Panc1 (cell line): ENCODE data around the gene DYNLL1. TPM values are rescaled to one million over a fixed set of nuclear protein-coding genes. Genes with fewer than 3 reads are reported as not detected.

Experiments
- ATAC-seq: fragments of 200-7000 bp; cut with Tn5 transposase; 2 replicates; pipeline ENCODE4 v1.9.1; 2020; ENCODE audit warnings: mild to moderate bottlenecking, moderate library complexity
- BruUV-seq: library from RNA; stranded (reverse); fragments of 400-500 nt; replicated peaks from 2 replicates; lab custom pipeline; 2021; lab: Mats Ljungman, UMichigan
- CTCF ChIA-PET: fragments of 300-600 bp; sonication (Branson Sonifier 250); formaldehyde crosslinking; loops from one replicate; lab custom pipeline; 2022; ENCODE audit warnings: antibody characterized with exemption; lab: Charles Lee
- POLR2A ChIA-PET: fragments of 300-600 bp; sonication (Branson Sonifier 250); formaldehyde crosslinking; loops from one replicate; lab custom pipeline; 2022; ENCODE audit warnings: antibody characterized with exemption; lab: Charles Lee
- DNase-seq: peaks from one replicate; pipeline ENCODE4 v3.0.0-alpha.2; 2010; ENCODE audit warnings: low read depth, low spot score
- H3K27ac ChIP-seq: 2 replicates; pipeline ENCODE4 v1.5.1; 2011; ENCODE audit warnings: mild to moderate bottlenecking, low read length, inconsistent platforms
- H3K27me3 ChIP-seq: fragments of 200-500 bp; sonication (Bioruptor generic); 2 replicates; pipeline ENCODE4 v1.6.0; 2014; ENCODE audit warnings: low read length, inconsistent platforms; ENCODE audit not compliant: control insufficient read depth, insufficient read depth
- H3K36me3 ChIP-seq: fragments of 200-500 bp; sonication (Bioruptor generic); 2 replicates; pipeline ENCODE4 v1.5.1; 2014; ENCODE audit warnings: inconsistent platforms, mild to moderate bottlenecking, low read length, moderate library complexity; ENCODE audit not compliant: control insufficient read depth, insufficient read depth
- H3K4me1 ChIP-seq: 2 replicates; pipeline ENCODE4 v1.5.1; 2011; ENCODE audit warnings: inconsistent platforms, mild to moderate bottlenecking, low read length, moderate library complexity; ENCODE audit not compliant: control insufficient read depth, insufficient read depth
- H3K4me3 ChIP-seq, 2 experiments: 2 replicates each; pipeline ENCODE4 v1.5.1; 2011 to 2012; ENCODE audit warnings: low read depth in 2 of 2, low read length in 2 of 2, mild to moderate bottlenecking in 2 of 2, inconsistent platforms in 1 of 2, moderate library complexity in 1 of 2
- H3K9me3 ChIP-seq: fragments of 200-500 bp; sonication (Bioruptor generic); 2 replicates; pipeline ENCODE4 v1.5.1; 2014; ENCODE audit warnings: low read depth, mild to moderate bottlenecking, inconsistent platforms, low read length, moderate library complexity; ENCODE audit not compliant: control insufficient read depth, insufficient read depth
- CTCF ChIP-seq: fragments of 450-650 bp; IDR thresholded peaks from 2 replicates; pipeline ENCODE4 v1.5.1; 2017; ENCODE audit warnings: mild to moderate bottlenecking
- POLR2AphosphoS5 ChIP-seq: IDR thresholded peaks from 2 replicates; pipeline ENCODE4 v1.6.1; 2012; ENCODE audit warnings: mild to moderate bottlenecking, low read depth, low read length, moderate library complexity
- REST ChIP-seq, 2 experiments: IDR thresholded peaks; 2 replicates each; pipeline ENCODE4 v1.6.1; 2011 to 2012; ENCODE audit warnings: low read depth in 2 of 2, control low read depth in 1 of 2, low read length in 1 of 2, mild to moderate bottlenecking in 1 of 2, moderate library complexity in 1 of 2; ENCODE audit not compliant: insufficient read depth in 1 of 2
- SIN3A ChIP-seq: IDR thresholded peaks from 2 replicates; pipeline ENCODE4 v1.6.1; 2012; ENCODE audit warnings: low read depth, mild to moderate bottlenecking, low read length, moderate library complexity, borderline replicate concordance; ENCODE audit not compliant: insufficient read depth
- TCF7L2 ChIP-seq: IDR thresholded peaks from 2 replicates; pipeline ENCODE4 v1.6.1; 2011; ENCODE audit warnings: mild to moderate bottlenecking, low read depth, low read length, inconsistent platforms
- in situ Hi-C: cut with HindIII; loops from 2 replicates; pipeline ENCODE4 v1.10.0; 2016; ENCODE audit warnings: low sequenced_read_pairs, low pct_unique_long_range_greater_than_20kb
- intact Hi-C: fragments of 100-400 bp; cut with micrococcal nuclease; formaldehyde crosslinking; loops from one replicate; pipeline ENCODE4 v1.10.0; 2022; ENCODE audit not compliant: unreplicated experiment
- total RNA-seq: library from RNA; stranded (reverse); gene quantifications from one replicate; pipeline ENCODE4 v1.2.1, GENCODE V29; 2021; ENCODE audit not compliant: unreplicated experiment

DYNLL1 gene
- total RNA-seq, 1 experiment from 2014 or later, result 482 TPM

GRCh38 chr12:120538281-120539156 is 42.6 kb downstream of the DYNLL1 start (continued):
- TF ChIP-seq CTCF, result no peak

GRCh38 chr12:120539303-120539702 is 43.4 kb downstream of the DYNLL1 start:
- Histone ChIP-seq H3K4me1 (peaks cover 38% of the 10 kb centered on the region), H3K27me3 (no peaks in the 10 kb centered on the region), H3K9me3 (no peaks in the 10 kb centered on the region), H3K36me3 (no peaks in the 10 kb centered on the region), H3K4me3 (no peak overlapping the region), H3K27ac (peak overlapping the region; percentile 76)
- in situ Hi-C loops (no loop called here), intact Hi-C loops (no loop called here)
- no TSS peak for BruUV-seq
- ChIA-PET CTCF (interaction anchor here (0.7 kb wide), 1 partner anchor 539 kb away, joined by 3 read pairs; no protein-coding TSS in a partner anchor), POLR2A (interaction anchor here (0.5 to 0.7 kb wide), 2 partner anchors 15 to 1122 kb away, joined by 5 read pairs; no protein-coding TSS in a partner anchor)
- DNase-seq (no peak), ATAC-seq (no peak)
- TF ChIP-seq POLR2AphosphoS5 (no peak), CTCF (no peak), TCF7L2 (no peak), REST (IDR thresholded peaks at IDR 0.05; ENCODE audit: insufficient read depth in 1 of 2, low read depth in 2 of 2, low read length in 1 of 2) (no peak), SIN3A (no peak)

- intact Hi-C loops (no loop called here), in situ Hi-C loops (no loop called here)
- TF ChIP-seq POLR2AphosphoS5, result no peak
- no peak for TF ChIP-seq CTCF
- TF ChIP-seq REST (IDR thresholded peaks at IDR 0.05; ENCODE audit: insufficient read depth in 1 of 2, low read depth in 2 of 2, low read length in 1 of 2), result no peak
- TF ChIP-seq TCF7L2, result no peak
- TF ChIP-seq SIN3A, result no peak
- BruUV-seq, result no TSS peak
- DNase-seq, result no peak
- ATAC-seq, result no peak
- Histone ChIP-seq H3K4me1 (peaks cover 38% of the 10 kb centered on the region), H3K4me3 (no peak overlapping the region), H3K36me3 (no peaks in the 10 kb centered on the region), H3K9me3 (no peaks in the 10 kb centered on the region), H3K27ac (peak overlapping the region; percentile 31; the same call in 1 of the 2 replicates), H3K27me3 (no peaks in the 10 kb centered on the region)
- ChIA-PET POLR2A (no interaction called here), CTCF (interaction anchor here (0.7 kb wide), 1 partner anchor 108 kb away, joined by 3 read pairs; no protein-coding TSS in a partner anchor)
Measured at GRCh38 chr12:120540445-120540844, 44.5 kb downstream of the DYNLL1 start.
